H9 (cell line): ENCODE data around the gene TRIOBP. TPM values are rescaled to one million over a fixed set of nuclear protein-coding genes. Genes with fewer than 3 reads are reported as not detected.

Experiments
- DNase-seq: peaks from one replicate; pipeline ENCODE4 v3.0.0-alpha.2; 2017
- H2AFZ ChIP-seq: one replicate; pipeline ENCODE4 v1.6.1; 2013; ENCODE audit warnings: mild to moderate bottlenecking, low read length, control low read depth, moderate library complexity
- H2AK5ac ChIP-seq: 2 replicates; pipeline ENCODE4 v1.6.1; 2013; ENCODE audit warnings: low read length, control low read depth, mixed read lengths; ENCODE audit not compliant: insufficient read length
- H2BK120ac ChIP-seq: one replicate; pipeline ENCODE4 v1.6.1; 2013; ENCODE audit warnings: low read depth, mild to moderate bottlenecking, low read length, control low read depth, inconsistent platforms; ENCODE audit not compliant: poor library complexity, severe bottlenecking
- H2BK12ac ChIP-seq: 2 replicates; pipeline ENCODE4 v1.6.1; 2013; ENCODE audit warnings: low read length, control low read depth, mixed read lengths, low read depth; ENCODE audit not compliant: insufficient read length
- H2BK15ac ChIP-seq: 2 replicates; pipeline ENCODE4 v1.6.1; 2013; ENCODE audit warnings: low read depth, low read length, control low read depth
- H2BK20ac ChIP-seq: one replicate; pipeline ENCODE4 v1.6.1; 2013; ENCODE audit warnings: low read depth, mild to moderate bottlenecking, low read length, control low read depth, inconsistent platforms; ENCODE audit not compliant: poor library complexity, severe bottlenecking
- H2BK5ac ChIP-seq: 2 replicates; pipeline ENCODE4 v1.6.1; 2013; ENCODE audit warnings: low read length, control low read depth, mixed read lengths; ENCODE audit not compliant: insufficient read length
- H3K14ac ChIP-seq: 2 replicates; pipeline ENCODE4 v1.6.1; 2013; ENCODE audit warnings: low read length, control low read depth; ENCODE audit not compliant: insufficient read depth
- H3K18ac ChIP-seq: 2 replicates; pipeline ENCODE4 v1.6.1; 2013; ENCODE audit warnings: low read depth, mild to moderate bottlenecking, mixed read lengths, low read length, control low read depth; ENCODE audit not compliant: insufficient read length
- H3K23ac ChIP-seq: 2 replicates; pipeline ENCODE4 v1.6.1; 2013; ENCODE audit warnings: low read length, control low read depth, mixed read lengths, low read depth; ENCODE audit not compliant: insufficient read length
- H3K23me2 ChIP-seq: 2 replicates; pipeline ENCODE4 v1.6.1; 2013; ENCODE audit warnings: low read depth, mild to moderate bottlenecking, mixed read lengths, low read length, control low read depth; ENCODE audit not compliant: insufficient read length, poor library complexity, severe bottlenecking
- H3K27ac ChIP-seq: 2 replicates; pipeline ENCODE4 v1.5.1; 2013; ENCODE audit warnings: low read length, control low read depth, mixed read lengths, low read depth; ENCODE audit not compliant: insufficient read length
- H3K27me3 ChIP-seq: 2 replicates; pipeline ENCODE4 v1.6.1; 2013; ENCODE audit warnings: low read length, control low read depth, inconsistent platforms; ENCODE audit not compliant: insufficient read depth
- H3K4ac ChIP-seq: 2 replicates; pipeline ENCODE4 v1.6.1; 2013; ENCODE audit warnings: low read depth, mild to moderate bottlenecking, control low read depth, inconsistent platforms, low read length, moderate library complexity
- H3K4me1 ChIP-seq: 2 replicates; pipeline ENCODE4 v1.6.1; 2013; ENCODE audit warnings: low read length, control low read depth, inconsistent platforms; ENCODE audit not compliant: insufficient read depth
- H3K4me2 ChIP-seq: 2 replicates; pipeline ENCODE4 v1.6.1; 2013; ENCODE audit warnings: low read length, control low read depth, mixed read lengths; ENCODE audit not compliant: insufficient read length, insufficient read depth
- H3K56ac ChIP-seq: 2 replicates; pipeline ENCODE4 v1.6.1; 2013; ENCODE audit warnings: low read depth, mild to moderate bottlenecking, mixed read lengths, low read length, control low read depth; ENCODE audit not compliant: insufficient read length
- H3K79me1 ChIP-seq: 2 replicates; pipeline ENCODE4 v1.6.1; 2013; ENCODE audit warnings: low read depth, mild to moderate bottlenecking, moderate library complexity, low read length, control low read depth, inconsistent platforms; ENCODE audit not compliant: insufficient read depth, poor library complexity, severe bottlenecking
- H3K79me2 ChIP-seq: 2 replicates; pipeline ENCODE4 v1.6.1; 2013; ENCODE audit warnings: low read length, control low read depth, inconsistent platforms; ENCODE audit not compliant: insufficient read depth
- H3K9ac ChIP-seq: 2 replicates; pipeline ENCODE4 v1.6.1; 2013; ENCODE audit warnings: low read length, control low read depth, mixed read lengths; ENCODE audit not compliant: insufficient read length; ENCODE audit errors: extremely low read depth
- H3K9me3 ChIP-seq: one replicate; pipeline ENCODE4 v1.6.1; 2013; ENCODE audit warnings: low read depth, low read length, inconsistent platforms; ENCODE audit not compliant: control insufficient read depth
- H3T11ph ChIP-seq: one replicate; pipeline ENCODE4 v1.6.1; 2013; ENCODE audit warnings: mild to moderate bottlenecking, low read length, control low read depth, inconsistent platforms
- H4K20me1 ChIP-seq: one replicate; pipeline ENCODE4 v1.6.1; 2013; ENCODE audit not compliant: control insufficient read depth, insufficient read length, insufficient read depth
- H4K5ac ChIP-seq: 2 replicates; pipeline ENCODE4 v1.6.1; 2013; ENCODE audit warnings: low read depth, mild to moderate bottlenecking, mixed read lengths, low read length, control low read depth; ENCODE audit not compliant: insufficient read length
- H4K8ac ChIP-seq: replicated peaks from 2 replicates; pipeline ENCODE4 v1.6.1; 2013; ENCODE audit warnings: low read length, control low read depth, mixed read lengths, low read depth; ENCODE audit not compliant: insufficient read length
- H4K91ac ChIP-seq: 2 replicates; pipeline ENCODE4 v1.6.1; 2013; ENCODE audit warnings: low read depth, mild to moderate bottlenecking, moderate library complexity, mixed read lengths, low read length, control low read depth; ENCODE audit not compliant: insufficient read length
- H3K27ac Mint-ChIP-seq, 3 experiments: 2 replicates in 2 of 3; 3 replicates in 1 of 3; pipeline ENCODE4 v1.8.0; 2020 to 2021; ENCODE audit warnings: mixed read lengths in 3 of 3, mild to moderate bottlenecking in 1 of 3, moderate library complexity in 1 of 3
- H3K27me3 Mint-ChIP-seq: 2 replicates; pipeline ENCODE4 v1.8.0; 2021; ENCODE audit warnings: low read depth, mild to moderate bottlenecking, moderate library complexity, mixed read lengths
- H3K36me3 Mint-ChIP-seq, 3 experiments: 2 replicates in 2 of 3; 3 replicates in 1 of 3; pipeline ENCODE4 v1.8.0; 2020 to 2021; ENCODE audit warnings: low read depth in 3 of 3, mixed read lengths in 3 of 3; ENCODE audit not compliant: insufficient read depth in 1 of 3
- H3K4me1 Mint-ChIP-seq, 2 experiments: 2 replicates each; pipeline ENCODE4 v1.8.0; 2020; ENCODE audit warnings: mixed read lengths in 2 of 2
- H3K4me3 Mint-ChIP-seq, 2 experiments: 2 replicates in 1 of 2; 3 replicates in 1 of 2; pipeline ENCODE4 v1.8.0; 2020 to 2021; ENCODE audit warnings: mild to moderate bottlenecking in 2 of 2, mixed read lengths in 2 of 2, moderate library complexity in 1 of 2
- H3K9me3 Mint-ChIP-seq, 2 experiments: 2 replicates in 1 of 2; 3 replicates in 1 of 2; pipeline ENCODE4 v1.8.0; 2020; ENCODE audit warnings: mild to moderate bottlenecking in 2 of 2, mixed read lengths in 2 of 2, moderate library complexity in 1 of 2
- WGBS: extraction: QIAGEN DNeasy Blood & Tissue Kit; methylation state at CpG from one replicate; pipeline ENCODE4 v1.1.7; 2013; ENCODE audit warnings: missing lambda C conversion rate, low lambda C conversion rate, mixed read lengths; ENCODE audit not compliant: insufficient read length; ENCODE audit errors: extremely low coverage; 5-methylcytosine and 5-hydroxymethylcytosine counted together
- total RNA-seq: library from RNA; stranded (reverse); gene quantifications from 2 replicates; pipeline ENCODE4 v1.2.1, GENCODE V29; 2021
- TF ChIP-seq, protein P1 (sequence below): fragments of 200-600 bp; sonication (generic); conservative IDR thresholded peaks from 3 replicates; pipeline ENCODE4 v1.8.0; 2021; ENCODE audit warnings: antibody characterized with exemption, mild to moderate bottlenecking

The TRIOBP gene
- total RNA-seq, 1 experiment from 2014 or later: 52.7 TPM

DNA sequence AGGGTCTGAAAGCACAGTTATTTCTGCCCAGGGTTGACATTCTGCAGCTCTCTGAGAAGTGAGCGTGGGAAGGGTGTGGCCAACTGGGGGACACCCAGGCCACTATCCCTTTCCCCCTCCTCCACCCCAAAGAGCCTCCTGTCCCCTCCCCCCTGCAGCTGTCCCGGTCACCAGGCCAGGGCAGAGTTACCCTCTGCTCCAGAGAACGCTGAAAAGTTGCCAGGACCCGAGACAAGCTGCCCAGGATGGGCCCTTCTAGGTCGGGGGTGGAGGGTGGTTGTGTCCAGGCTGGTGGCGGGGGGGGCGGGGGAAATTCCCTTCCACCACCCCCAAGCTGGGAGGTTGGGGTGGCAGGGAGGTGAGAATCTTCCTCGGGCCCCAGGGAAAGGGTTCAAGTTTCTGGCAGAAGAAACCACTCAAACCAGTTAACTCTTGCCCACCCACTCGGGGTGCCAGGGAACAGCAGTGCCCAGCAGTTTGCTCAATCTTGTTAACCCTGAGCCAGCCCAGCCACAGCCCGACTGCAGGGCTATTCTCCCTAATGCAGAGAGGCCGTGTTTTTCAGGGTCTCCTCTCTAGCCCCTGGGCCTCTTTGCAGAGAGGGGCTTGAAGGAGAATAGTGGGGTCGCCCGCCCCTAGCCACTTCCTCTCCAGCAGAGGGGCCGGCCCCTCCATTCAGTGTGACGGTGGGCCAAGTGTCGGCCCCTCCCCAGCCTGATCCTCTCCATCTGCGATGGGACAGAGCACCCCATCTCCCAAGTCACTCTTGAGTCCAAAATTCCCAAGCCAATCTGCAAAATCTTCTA, 20.7 kb upstream of the TRIOBP start:
- Histone ChIP-seq H2BK20ac (no peak overlapping the region), H2BK5ac (no peak overlapping the region), H3K4ac (no peak overlapping the region), H3K27me3 (no peaks in the 10 kb centered on the region), H3K9ac (no peak overlapping the region), H3T11ph (no peak overlapping the region), H3K79me1 (no peaks in the 10 kb centered on the region), H4K5ac (no peak overlapping the region), H3K9me3 (no peaks in the 10 kb centered on the region), H2BK15ac (no peak overlapping the region), H3K27ac (no peak overlapping the region), H3K4me1 (no peaks in the 10 kb centered on the region), H3K79me2 (no peaks in the 10 kb centered on the region), H4K20me1 (no peaks in the 10 kb centered on the region), H2BK12ac (no peak overlapping the region), H2BK120ac (no peak overlapping the region), H3K23me2 (peaks cover 3% of the 10 kb centered on the region), H2AFZ (no peak overlapping the region), H3K4me2 (peak overlapping the region; percentile 76), H3K23ac (no peak overlapping the region), H3K18ac (no peak overlapping the region), H3K56ac (no peak overlapping the region), H2AK5ac (no peak overlapping the region), H3K14ac (no peak overlapping the region), H4K8ac (no peak overlapping the region), H4K91ac (no peak overlapping the region)
- no peak for DNase-seq
- Mint-ChIP-seq H3K4me1 (peaks cover 5 to 22% of the 10 kb centered on the region in 2 experiments), H3K4me3 (peak overlapping the region; percentile 60 to 73), H3K36me3 (no peaks in the 10 kb centered on the region; a peak in 1 of 7 replicates), H3K27me3 (peaks cover 7% of the 10 kb centered on the region), H3K27ac (peak overlapping the region in 1 of 3 experiments; percentile 25; a peak in 1 of 7 replicates), H3K9me3 (no peaks in the 10 kb centered on the region)
- no CpG with 5 or more reads among the region's 17 CpGs for WGBS
- TF ChIP-seq, protein P1, sequence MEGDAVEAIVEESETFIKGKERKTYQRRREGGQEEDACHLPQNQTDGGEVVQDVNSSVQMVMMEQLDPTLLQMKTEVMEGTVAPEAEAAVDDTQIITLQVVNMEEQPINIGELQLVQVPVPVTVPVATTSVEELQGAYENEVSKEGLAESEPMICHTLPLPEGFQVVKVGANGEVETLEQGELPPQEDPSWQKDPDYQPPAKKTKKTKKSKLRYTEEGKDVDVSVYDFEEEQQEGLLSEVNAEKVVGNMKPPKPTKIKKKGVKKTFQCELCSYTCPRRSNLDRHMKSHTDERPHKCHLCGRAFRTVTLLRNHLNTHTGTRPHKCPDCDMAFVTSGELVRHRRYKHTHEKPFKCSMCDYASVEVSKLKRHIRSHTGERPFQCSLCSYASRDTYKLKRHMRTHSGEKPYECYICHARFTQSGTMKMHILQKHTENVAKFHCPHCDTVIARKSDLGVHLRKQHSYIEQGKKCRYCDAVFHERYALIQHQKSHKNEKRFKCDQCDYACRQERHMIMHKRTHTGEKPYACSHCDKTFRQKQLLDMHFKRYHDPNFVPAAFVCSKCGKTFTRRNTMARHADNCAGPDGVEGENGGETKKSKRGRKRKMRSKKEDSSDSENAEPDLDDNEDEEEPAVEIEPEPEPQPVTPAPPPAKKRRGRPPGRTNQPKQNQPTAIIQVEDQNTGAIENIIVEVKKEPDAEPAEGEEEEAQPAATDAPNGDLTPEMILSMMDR: no peak
